Activated naive CD4-positive, alpha-beta T cell treated with anti-CD3 and anti-CD28 coated beads, Interleukin-2, amount 50 U/mL, for 72 hours (primary cell): ENCODE results near the gene SMIM1. TPM values are rescaled to one million over a fixed set of nuclear protein-coding genes. Genes with fewer than 3 reads are reported as not detected.

Experiments
- ATAC-seq, 2 donors: fragments of 150-1000 bp; cut with Tn5 transposase; 2 replicates each; pipeline ENCODE4 v1.10.0; 2021; ENCODE audit warnings: mild to moderate bottlenecking in 2 of 2, moderate library complexity in 2 of 2
- DNase-seq, 2 donors: peaks; one replicate each; pipeline ENCODE4 v3.0.0; 2021 to 2022; ENCODE audit warnings: low spot score in 2 of 2
- H3K27ac Mint-ChIP-seq, 2 donors: one replicate each; pipeline ENCODE4 v1.8.0; 2022; ENCODE audit warnings: mild to moderate bottlenecking in 2 of 2, mixed read lengths in 2 of 2
- H3K36me3 Mint-ChIP-seq, 2 donors: one replicate each; pipeline ENCODE4 v1.8.0; 2022; ENCODE audit warnings: mixed read lengths in 2 of 2
- H3K9me3 Mint-ChIP-seq, 2 donors: one replicate each; pipeline ENCODE4 v1.8.0; 2022; ENCODE audit warnings: mixed read lengths in 2 of 2
- total RNA-seq, 2 donors: library from RNA; stranded (reverse); gene quantifications; one replicate each; pipeline ENCODE4 v1.2.3, GENCODE V29; 2022

Gene SMIM1
- total RNA-seq, 2 donors from 2014 or later, result 1.0 to 2.7 TPM

DNA sequence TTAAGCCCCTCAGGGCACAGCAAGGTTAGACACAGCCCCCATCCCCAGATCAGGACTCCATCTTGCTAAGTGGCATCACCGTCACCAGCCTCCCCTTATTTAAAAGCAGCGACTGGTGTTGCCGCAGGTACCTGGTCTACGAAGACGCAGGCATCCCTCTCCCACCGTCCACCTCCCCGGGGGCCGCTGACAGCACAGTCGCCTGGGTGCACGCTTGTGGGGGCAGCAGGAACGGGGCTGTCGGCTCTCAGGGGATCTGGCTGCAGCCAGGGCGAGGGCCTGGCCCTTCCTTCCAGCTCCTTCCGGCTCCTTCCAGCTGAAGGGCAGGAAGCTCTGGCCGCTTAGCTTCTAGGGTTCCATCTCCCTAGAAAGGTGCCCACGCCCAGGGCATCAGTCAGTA lies 37.9 kb upstream of the SMIM1 start:
- no peaks in the 10 kb centered on the region for H3K36me3 Mint-ChIP-seq
- ATAC-seq (no peak), DNase-seq (no peak)
- no peak overlapping the region for H3K27ac Mint-ChIP-seq
- no peaks in the 10 kb centered on the region for H3K9me3 Mint-ChIP-seq

DNA sequence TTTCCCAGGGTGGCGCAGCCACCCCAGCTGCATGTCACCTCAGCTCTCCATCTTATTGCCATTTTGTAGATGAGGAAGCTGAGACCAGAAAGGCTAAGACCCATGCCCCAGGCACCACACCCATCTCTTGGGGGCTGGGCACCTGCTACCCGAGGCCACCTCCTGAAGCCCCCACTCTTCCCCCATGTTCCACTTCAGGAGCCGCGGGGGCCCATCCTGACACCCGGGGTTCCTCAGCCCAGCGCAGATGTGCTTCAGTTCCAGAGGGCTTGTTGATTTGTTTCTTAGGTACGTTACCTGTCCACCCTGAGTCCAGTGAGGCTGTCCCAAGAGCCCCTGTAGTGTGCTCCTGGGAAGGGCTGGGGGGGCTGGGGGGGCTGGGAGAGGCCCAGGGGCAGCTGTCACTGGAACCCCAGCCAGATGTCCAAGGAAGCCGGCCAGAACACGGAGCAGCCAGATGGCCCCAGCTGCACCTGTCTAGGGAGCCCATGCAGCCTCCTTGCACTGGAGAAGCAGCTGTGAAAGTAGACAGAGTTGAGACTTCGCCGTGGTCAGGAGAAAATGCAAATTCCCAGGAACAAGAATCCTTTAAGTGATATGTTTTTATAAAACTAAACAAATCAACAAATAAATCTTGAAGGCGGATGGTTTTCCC lies 37.4 kb upstream of the SMIM1 start:
- Mint-ChIP-seq H3K36me3 (no peaks in the 10 kb centered on the region), H3K9me3 (no peaks in the 10 kb centered on the region), H3K27ac (no peak overlapping the region)
- DNase-seq, result no peak
- no peak for ATAC-seq

DNA sequence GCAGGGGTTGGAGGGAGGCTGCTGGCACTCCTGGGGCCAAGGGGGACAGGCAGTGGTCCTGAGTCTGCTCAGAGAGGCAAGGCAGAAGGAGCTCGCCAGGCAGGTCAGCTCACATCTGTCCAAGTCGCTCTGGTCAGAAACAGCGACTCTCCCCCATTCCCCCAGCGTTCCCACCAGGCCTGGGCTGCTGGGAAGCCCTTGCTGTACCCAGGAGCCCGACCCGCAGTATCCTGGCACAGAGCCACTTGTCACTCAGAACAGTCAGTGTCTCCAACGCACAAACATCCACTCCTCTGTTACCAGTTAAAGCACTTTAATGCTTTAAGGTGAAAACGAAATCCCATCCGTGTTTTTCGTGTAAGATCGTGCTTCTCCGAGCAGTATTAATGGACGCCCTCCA lies 36.9 kb upstream of the SMIM1 start:
- peak overlapping the region in 1 of 2 donors; percentile 55 for H3K27ac Mint-ChIP-seq
- H3K36me3 Mint-ChIP-seq, result no peaks in the 10 kb centered on the region
- no peak for ATAC-seq
- no peaks in the 10 kb centered on the region for H3K9me3 Mint-ChIP-seq
- DNase-seq, result no peak

DNA sequence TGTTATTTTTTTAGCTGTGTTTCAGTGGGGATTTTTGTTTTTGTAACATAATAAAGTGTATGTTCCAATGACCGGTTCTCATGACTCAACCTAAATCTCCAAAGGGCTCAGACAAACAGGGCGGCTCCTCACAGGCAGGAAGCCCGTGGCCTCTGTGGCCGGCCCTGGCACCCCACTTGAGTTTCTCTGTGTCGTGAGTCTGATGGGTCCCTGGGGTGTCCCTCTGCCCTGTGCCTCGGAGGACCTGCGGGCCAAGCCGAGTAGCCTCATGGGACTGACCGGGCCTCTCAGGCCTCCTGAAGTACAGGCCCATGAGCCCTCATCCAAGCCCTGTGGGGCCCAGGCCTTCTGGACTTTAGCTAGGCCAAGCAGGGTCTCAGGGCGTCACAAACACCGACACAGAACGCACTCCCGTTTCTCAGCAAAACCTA lies 36.4 kb upstream of the SMIM1 start:
- no peaks in the 10 kb centered on the region for H3K9me3 Mint-ChIP-seq
- peak overlapping the region in 1 of 2 donors; percentile 55 for H3K27ac Mint-ChIP-seq
- no peaks in the 10 kb centered on the region for H3K36me3 Mint-ChIP-seq
- ATAC-seq (no peak), DNase-seq (no peak)

DNA sequence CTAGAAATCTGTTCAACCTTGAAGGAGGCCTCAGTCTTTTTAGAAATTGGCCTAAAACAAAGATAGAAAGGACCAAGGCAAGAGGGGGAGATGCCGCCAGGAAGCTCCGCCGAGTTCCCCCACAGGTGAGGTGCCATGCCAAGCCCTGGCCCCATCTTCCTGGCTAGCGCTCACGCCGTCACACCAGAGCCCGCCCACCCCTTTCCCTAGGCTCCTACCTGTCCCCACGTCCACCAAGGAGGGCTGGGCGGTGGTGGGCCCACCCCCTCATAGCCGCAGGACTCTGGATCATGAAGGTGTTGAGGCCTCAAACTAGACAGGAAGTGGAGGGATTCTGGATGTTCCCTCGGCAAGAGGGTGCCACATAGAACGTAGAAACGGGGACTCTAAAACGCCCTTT lies 35.8 kb upstream of the SMIM1 start:
- no peaks in the 10 kb centered on the region for H3K9me3 Mint-ChIP-seq
- H3K27ac Mint-ChIP-seq, result no peak overlapping the region
- no peak for DNase-seq
- H3K36me3 Mint-ChIP-seq, result no peaks in the 10 kb centered on the region
- ATAC-seq, result no peak

DNA sequence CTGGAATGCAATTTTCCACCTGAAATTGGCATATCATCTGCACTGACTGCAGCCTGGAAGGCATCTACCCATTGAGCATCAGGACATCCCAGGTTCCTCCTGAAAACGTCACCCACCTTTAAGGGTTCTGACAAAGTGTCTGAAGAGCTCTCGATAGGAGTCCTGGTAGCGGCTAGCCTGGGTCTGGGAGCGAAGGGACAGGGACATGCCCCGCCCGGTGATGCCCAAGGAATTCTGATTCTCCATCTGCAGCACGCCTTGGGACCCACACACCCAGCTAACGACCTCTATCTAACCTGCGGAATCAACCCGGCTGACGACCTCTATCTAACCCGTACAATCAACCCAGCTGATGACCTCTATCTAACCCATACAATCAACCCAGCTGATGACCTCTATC lies 33.6 kb upstream of the SMIM1 start:
- H3K9me3 Mint-ChIP-seq, result no peaks in the 10 kb centered on the region

DNA sequence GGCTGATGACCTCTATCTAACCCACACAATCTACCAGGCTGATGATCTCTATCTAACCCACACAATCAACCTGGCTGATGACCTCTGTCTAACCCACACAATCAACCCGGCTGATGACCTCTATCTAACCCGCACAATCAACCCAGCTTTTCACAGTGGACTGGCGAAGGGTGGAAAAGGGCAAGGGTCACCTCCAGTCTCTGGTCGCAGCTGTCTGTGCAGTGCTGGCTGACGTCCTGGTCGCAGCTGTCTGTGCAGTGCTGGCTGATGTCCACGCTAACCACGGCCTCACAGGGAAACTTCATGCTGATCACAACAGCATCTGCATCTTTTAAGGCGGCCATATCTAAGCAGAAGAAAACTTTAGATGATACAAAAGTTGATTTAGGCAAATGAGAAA lies 32.5 kb upstream of the SMIM1 start:
- DNase-seq, result no peak
- no peak for ATAC-seq
- no peaks in the 10 kb centered on the region for H3K36me3 Mint-ChIP-seq
- H3K27ac Mint-ChIP-seq, result no peak overlapping the region
- no peaks in the 10 kb centered on the region for H3K9me3 Mint-ChIP-seq

More for the DNA sequence above, 33.6 kb upstream of the SMIM1 start:
- DNase-seq (no peak), ATAC-seq (no peak)
- no peaks in the 10 kb centered on the region for H3K36me3 Mint-ChIP-seq
- H3K27ac Mint-ChIP-seq, result no peak overlapping the region

DNA sequence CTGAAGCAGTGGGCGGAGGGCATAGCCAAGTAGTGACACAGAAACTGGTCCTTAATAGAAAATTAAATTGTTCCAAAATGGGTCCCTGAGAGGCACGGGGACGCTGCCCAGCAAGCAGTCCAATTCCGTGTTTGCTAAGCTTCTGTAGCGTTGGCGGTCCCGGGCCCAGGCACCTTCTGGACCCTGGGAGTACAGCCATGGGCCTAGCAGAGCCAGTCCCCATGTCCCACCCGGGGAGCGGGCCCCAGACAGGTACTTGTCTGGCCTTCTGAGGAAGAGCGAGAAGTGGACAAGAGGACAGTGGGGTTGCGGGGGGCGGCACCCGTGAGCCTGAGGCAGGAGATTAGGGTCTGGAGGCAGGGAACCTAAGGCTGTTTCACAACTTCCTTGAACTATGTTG lies 31.8 kb upstream of the SMIM1 start:
- ATAC-seq, result no peak
- Mint-ChIP-seq H3K9me3 (no peaks in the 10 kb centered on the region), H3K36me3 (peaks cover 6% of the 10 kb centered on the region in 2 donors), H3K27ac (no peak overlapping the region)
- DNase-seq, result no peak

DNA sequence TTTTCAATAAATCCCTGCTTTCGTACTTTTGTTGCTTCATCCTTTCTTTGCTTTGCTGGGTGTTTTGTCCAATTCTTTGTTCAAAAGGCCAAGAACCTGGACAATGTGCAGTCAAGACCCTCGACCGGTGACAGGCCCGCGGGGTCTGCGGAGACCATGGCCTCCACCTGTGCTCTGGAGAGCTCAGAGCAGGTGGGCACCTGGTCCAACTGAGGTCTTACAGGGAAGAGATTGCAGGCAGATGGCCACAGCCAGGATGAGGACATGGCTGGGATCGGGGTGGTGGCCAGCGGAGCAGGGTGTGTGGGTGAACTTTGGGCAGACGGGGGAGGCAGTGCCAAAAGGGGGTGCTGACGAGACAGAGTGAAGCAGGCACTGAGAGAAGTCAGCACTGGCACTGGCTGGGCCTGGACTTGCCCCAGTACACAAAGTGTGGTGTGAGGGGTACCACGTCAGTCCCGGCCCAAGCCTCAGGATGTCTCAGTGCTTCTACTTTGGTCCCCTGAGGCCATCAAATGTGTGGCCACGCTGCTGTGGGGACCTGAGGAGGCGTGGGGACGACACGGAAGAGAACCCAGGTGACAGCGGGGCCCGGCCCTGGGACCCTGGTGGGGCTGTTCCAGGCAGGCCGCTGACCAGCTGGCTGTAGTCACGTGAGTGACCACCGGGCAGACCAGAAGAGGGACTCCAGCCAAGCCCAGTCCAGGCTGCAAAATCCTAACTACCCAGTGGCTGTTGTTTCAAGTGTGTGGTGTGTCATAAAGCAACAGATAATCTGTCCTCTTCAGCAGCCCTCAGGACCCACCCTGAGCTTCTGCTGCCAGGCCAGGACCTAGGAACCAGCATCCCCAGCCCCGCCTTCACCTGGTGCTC lies 30.7 kb upstream of the SMIM1 start:
- DNase-seq, result no peak
- H3K27ac Mint-ChIP-seq, result peak overlapping the region; percentile 62 to 65
- H3K9me3 Mint-ChIP-seq, result no peaks in the 10 kb centered on the region
- H3K36me3 Mint-ChIP-seq, result peaks cover 6 to 11% of the 10 kb centered on the region in 2 donors
- ATAC-seq, result no peak

DNA sequence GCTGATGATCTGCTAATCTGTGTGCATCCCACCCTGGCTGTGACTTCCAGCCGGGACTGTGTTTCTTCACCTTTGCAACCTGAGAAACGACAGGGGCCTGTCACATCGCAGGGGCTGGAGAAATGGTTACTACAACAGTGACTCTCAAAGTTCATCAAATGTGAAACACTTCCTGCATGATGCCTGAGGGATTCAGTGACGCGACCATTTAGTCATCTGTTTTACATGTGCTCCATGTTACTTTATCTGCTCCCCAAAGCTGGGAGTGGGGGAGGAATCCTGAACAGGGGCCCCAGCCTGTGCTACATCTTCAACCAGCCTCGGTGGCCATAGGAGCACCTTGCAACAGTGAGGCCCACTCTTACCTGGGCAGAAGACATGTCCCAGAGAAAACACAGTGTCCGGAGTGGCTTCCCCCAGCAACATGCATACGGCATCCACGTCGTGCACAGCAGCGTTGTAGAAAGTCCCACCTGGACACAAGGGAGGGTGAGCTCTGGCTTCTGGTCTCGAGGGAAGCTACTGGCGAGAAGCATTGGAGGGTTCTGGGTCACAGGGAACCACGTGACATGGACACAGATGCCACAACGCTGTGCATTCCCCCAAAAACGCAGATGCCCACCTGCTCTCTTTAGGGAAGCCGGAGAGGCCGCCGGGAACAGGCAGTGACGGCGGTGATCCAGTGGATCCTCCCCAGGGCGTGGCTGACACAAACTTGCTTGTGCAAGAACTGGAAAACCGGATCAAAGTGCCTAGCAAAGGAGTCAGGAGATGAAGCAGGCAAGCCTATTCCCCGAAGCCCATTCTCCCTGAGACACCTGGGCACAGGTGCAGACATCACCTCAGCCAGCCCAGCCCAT lies 29.9 kb upstream of the SMIM1 start:
- DNase-seq, result no peak
- H3K9me3 Mint-ChIP-seq, result no peaks in the 10 kb centered on the region
- H3K27ac Mint-ChIP-seq, result no peak overlapping the region
- H3K36me3 Mint-ChIP-seq, result peaks cover 6 to 11% of the 10 kb centered on the region in 2 donors
- no peak for ATAC-seq

DNA sequence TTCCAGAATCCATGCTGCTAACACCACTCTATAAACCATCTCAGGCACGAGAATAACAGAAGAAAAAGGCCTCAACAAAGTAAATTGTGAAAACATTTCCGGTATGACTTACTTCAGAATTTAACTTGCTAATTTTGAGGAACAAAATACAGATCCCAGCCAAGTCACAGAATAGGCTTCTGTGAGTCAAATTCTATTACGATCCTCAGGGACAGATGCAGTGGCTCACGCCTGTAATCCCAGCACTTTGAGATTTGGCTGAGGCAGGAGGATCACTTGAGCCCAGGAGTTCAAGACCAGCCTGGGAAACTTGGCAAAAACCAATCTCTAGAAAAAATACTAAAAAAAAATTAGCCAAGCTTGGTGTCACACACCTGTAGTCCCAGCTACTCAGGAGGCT lies 29.1 kb upstream of the SMIM1 start:
- Mint-ChIP-seq H3K27ac (no peak overlapping the region), H3K36me3 (peaks cover 6 to 11% of the 10 kb centered on the region in 2 donors), H3K9me3 (no peaks in the 10 kb centered on the region)
- no peak for DNase-seq
- no peak for ATAC-seq

DNA sequence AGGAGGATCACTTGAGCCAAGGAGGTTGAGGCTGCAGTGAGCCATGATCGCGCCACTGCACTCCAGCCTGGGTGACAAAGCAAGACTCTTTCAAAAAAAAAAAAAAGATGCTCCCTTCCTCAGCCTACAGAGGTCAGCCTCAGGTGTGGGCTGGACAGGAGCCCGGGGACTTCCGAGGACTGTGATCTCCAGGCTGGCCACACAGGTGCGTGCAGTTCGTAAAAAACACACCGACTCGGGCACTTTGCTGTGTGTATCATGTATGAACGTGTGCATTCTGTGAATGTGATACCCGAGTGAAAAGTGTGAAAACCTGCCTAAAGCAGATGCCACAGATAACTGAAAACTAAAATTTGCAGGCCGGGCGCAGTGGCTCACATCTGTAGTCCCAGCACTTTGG lies 28.7 kb upstream of the SMIM1 start:
- peaks cover 6 to 11% of the 10 kb centered on the region in 2 donors for H3K36me3 Mint-ChIP-seq
- H3K27ac Mint-ChIP-seq, result no peak overlapping the region
- DNase-seq (no peak), ATAC-seq (no peak)
- no peaks in the 10 kb centered on the region for H3K9me3 Mint-ChIP-seq

DNA sequence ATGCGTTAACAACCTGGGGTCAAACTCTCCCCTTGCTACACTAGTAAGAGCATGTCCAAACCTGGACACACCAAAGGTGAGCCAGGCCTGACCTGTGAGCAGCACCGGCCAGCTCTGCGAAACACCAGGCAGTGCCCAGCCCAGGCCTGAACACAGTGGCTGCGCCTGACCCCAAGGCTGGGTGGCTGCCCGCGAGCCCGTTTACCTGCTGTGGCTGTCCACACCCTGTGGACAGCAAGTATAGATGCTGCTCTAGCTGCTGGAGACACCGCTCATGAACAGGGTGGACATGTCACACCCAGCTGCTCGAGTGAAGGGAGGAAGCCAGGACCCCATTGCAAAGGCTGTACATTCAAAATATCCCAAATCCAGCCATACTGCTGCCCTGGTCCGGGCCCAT lies 27.9 kb upstream of the SMIM1 start:
- H3K9me3 Mint-ChIP-seq, result no peaks in the 10 kb centered on the region
- H3K36me3 Mint-ChIP-seq, result peaks cover 6 to 11% of the 10 kb centered on the region in 2 donors
- H3K27ac Mint-ChIP-seq, result no peak overlapping the region
- ATAC-seq, result no peak
- no peak for DNase-seq

DNA sequence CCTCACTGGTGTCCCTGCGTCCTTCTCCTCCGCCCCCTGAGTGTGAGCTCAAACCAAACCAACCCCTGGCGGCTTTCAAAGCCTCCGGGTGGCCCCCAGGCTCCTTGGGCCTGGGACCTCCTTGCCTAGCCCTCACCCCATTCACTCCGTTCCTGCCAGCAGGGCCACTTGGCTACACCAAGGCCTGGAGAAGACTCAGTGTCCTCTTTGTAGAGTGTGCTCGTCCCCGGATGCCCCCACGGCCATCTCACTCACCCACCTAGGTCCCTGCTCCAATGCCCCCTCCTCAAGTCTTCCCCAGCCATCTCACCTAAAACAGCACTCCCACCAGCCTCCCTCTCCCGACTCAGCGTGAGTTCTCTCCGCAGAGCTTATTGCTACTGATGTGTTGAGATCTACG lies 27.5 kb upstream of the SMIM1 start:
- Mint-ChIP-seq H3K36me3 (peaks cover 6 to 11% of the 10 kb centered on the region in 2 donors), H3K27ac (peak overlapping the region in 1 of 2 donors; percentile 85), H3K9me3 (no peaks in the 10 kb centered on the region)
- no peak for ATAC-seq
- DNase-seq, result no peak

DNA sequence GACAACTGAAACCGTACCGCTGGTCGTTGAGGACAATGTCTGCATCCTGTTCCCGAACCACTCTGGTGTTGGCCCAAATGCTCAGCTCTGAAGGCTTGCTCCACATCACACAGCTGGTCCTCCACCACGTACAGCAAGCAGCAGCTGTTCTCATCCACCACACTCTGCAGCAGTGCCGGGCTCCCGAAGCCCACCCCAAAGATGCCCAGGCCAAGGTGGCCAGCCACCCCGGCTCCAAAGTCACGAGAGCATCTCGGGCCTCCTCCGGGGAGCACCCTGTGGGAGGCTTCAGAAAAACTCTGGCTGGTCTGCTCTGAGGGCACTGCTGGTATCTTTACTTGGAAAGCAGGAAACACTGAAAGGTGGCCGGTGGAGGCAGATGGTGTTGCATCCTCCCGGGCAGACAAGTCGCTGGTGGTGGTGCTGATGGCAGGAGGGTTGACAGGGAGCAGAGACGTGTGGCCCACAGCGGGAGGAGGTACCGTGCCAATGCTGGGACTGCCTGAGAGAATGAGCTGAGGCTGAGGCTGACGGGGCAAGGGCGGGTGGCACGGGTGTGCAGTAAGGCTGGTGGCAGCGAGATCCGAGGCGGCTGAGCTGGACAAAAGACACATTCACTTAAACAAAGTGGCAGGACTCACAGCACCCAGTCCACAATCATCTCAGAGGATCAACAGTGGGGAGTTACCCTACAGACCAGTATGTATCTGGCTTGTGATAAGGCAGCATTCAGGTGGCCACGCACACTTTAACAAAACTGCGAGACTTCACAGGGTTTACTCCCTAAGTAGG lies 26.8 kb upstream of the SMIM1 start:
- H3K9me3 Mint-ChIP-seq, result no peaks in the 10 kb centered on the region
- peaks cover 6 to 11% of the 10 kb centered on the region in 2 donors for H3K36me3 Mint-ChIP-seq
- DNase-seq, result no peak
- peak overlapping the region; percentile 33 to 85 for H3K27ac Mint-ChIP-seq
- ATAC-seq, result no peak

DNA sequence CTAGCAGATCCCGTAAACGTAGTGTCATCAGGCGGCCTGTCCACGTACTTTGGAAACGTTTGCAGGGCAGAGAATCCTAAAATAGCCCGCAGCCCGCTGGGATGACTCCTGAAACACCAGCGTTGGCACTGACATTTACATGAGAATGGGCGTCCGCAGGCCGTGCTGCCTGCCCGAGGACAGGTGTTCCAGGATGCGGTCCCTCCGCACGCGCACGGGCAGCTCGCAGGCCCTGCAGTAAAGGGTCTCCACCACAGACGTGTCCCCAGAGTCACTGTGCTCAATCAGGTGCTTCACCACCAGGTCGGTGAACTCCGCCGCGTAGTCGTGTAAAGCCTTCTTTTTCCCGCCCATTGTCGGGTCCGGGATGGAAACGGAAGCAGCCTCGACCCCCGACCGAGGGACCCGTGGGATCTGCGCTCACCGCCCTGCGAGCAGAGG lies 26.1 kb upstream of the SMIM1 start:
- Mint-ChIP-seq H3K9me3 (no peaks in the 10 kb centered on the region), H3K36me3 (peaks cover 6 to 11% of the 10 kb centered on the region in 2 donors), H3K27ac (peak overlapping the region; percentile 9 to 85)
- no peak for DNase-seq
- ATAC-seq, result no peak
